ENCODE data around the gene HOXC13.
A peak's percentile ranks its signal among the peaks of the same experiment; 100 is the strongest.

Gene HOXC13

DNA sequence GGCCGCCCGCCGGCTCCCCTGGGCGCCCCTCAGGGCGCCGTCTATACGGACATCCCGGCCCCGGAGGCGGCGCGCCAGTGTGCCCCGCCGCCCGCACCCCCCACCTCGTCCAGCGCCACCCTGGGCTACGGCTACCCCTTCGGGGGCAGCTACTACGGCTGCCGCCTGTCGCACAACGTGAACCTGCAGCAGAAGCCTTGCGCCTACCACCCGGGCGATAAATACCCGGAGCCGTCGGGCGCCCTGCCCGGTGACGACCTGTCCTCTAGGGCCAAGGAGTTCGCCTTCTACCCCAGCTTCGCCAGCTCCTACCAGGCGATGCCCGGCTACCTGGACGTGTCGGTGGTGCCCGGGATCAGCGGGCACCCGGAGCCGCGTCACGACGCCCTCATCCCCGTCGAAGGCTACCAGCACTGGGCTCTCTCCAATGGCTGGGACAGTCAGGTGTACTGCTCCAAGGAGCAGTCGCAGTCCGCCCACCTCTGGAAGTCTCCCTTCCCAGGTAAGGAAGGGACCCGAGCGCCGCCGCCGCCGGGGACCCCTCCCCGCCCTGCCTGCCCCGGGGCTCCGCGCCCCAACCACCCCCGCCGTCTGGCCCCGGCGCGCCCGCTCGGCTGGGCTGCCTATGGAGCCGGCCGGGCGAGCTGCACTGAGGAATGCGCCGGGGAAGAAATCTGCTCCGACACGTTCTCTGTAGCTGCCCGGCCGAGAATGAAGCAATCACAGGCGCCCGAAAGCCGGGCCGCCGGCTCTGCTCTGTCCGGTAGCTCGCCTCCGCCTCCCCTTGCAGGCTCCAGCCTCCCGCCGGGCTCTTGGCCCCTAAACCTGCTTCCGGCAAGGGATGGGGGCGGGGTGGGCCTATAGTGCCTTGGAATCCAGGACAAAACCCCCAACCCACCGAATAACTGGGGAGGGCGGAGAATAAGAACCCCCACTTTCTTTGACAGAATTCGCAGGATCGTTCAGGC, 794 bp downstream of the HOXC13 start:
- no peak for DNase-seq (ENCODE audit: low spot score)

DNA sequence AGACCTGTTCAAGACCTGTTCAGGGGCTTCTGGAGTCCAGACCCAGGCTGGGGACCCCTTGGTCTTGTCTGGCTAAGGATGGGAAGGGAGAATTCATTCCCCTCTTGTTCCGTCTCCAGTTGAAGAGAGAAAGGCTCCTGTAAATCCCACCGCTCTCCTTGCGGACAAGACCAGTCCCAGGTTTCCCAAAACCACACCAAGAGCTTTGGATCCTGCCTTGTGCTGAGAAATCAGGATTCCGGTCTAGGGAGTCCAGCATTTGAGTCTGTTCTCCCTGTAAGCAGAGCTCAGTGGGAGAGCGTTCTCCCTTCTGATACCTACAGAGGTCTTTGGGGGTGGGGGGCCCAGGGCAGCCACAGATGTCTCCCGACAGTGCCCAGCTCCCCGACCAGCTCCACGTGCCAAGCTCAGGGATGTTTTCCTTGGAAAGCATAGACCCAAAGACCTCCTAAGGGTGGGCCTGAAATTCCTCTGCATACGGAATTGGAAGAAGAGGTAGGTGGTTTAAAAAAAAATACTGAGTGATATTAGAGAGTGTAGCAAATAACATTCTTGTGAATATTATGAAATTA, 1.9 kb downstream of the HOXC13 start:
- DNase-seq (ENCODE audit: low spot score) = no peak

DNA sequence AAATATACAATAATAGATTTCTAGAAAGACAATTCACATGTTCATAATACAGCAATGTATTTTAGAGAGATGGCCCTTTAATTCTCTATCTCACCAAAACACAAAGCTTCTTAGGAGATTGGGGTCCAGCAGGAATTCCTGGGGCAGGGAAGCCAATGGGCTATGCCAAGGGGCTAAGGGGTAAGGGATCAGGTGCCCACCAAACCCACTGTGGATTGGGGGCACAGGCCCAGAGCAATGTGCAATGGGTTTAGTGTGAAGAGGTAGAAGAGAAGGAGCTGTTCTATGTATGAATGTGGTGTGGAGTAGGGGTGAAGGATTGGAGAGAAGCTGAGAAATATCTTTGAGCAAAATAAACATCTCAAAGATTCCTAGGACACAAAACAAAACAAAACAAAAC, 2.6 kb downstream of the HOXC13 start:
- DNase-seq (ENCODE audit: low spot score) = no peak

DNA sequence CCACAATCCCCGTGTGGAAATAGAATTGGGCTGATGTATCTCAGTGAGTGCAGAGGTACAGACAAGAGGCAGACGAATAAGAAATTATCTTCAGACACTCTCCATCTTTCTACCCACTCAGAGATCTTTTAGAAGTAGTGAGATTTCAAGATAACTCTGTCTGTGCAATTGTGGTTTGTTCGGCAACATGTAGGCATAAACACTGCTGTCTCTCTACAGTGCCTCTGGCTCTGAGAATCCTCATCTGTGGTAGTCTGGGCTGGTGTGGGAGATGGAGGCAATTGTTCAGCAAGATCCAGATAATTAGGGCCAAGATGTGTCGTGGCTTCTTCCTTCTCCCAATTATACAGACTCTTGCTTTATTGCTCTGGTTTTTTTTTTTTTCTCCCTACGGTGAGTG, 3.1 kb downstream of the HOXC13 start:
- no peak for DNase-seq (ENCODE audit: low spot score)

GRCh38 chr12:53942467-53942997, 3.9 kb downstream of the HOXC13 start:
- DNase-seq (ENCODE audit: low spot score) = no peak

- no peak for DNase-seq (ENCODE audit: low spot score)
Measured at GRCh38 chr12:53944209-53944608, 5.6 kb downstream of the HOXC13 start.

DNA sequence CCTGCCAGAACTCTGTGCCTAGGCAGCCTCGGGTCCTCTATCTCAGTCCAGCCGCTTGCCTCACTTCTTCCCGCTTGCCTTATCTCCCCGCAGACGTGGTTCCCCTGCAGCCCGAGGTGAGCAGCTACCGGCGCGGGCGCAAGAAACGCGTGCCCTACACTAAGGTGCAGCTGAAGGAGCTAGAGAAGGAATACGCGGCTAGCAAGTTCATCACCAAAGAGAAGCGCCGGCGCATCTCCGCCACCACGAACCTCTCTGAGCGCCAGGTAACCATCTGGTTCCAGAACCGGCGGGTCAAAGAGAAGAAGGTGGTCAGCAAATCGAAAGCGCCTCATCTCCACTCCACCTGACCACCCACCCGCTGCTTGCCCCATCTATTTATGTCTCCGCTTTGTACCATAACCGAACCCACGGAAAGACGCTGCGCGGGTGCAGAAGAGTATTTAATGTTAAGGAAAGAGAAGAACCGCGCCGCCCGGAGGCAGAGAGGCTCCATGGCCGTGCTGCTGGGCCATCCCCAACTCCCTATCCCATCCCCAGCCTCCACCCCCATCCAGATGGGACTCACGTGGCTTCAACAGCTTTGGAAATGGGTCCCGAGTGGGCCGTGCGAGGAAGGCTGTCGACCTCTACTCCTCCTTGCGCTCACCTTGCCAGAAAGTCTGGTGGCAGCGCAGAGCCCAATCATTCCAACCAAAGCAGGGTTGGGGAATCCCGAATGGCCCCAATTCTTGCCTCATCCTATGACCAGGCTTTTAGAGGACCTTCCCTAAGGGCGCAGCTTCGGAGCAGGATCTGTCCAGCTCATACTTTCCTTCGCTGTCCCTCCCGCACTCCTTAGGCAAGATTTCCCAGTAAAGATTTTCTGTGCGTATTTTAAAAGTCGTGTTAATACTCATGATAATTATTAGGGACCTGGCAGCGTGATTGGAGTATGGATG, 6.5 kb downstream of the HOXC13 start:
- DNase-seq (ENCODE audit: low spot score) = no peak

DNA sequence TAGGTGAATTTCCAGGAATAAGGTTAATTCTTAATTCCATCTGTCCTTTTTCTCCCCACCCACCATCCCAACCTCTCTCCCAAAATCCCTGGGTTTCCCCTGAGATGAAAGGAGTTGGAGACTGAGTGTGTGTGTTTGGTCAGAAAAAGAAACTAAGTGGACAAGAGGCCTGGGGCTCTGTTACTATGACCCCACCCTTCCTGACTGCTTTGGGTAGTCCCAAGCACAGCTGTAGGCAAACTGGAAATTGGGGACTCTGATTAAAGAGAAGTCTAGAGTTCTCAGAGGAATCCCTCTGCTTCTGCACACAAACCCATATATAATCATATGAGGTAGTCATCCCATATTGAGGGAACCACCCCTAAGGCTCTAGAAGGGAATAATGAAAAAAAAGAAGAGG, 9.1 kb downstream of the HOXC13 start:
- DNase-seq (ENCODE audit: low spot score) = no peak

DNA sequence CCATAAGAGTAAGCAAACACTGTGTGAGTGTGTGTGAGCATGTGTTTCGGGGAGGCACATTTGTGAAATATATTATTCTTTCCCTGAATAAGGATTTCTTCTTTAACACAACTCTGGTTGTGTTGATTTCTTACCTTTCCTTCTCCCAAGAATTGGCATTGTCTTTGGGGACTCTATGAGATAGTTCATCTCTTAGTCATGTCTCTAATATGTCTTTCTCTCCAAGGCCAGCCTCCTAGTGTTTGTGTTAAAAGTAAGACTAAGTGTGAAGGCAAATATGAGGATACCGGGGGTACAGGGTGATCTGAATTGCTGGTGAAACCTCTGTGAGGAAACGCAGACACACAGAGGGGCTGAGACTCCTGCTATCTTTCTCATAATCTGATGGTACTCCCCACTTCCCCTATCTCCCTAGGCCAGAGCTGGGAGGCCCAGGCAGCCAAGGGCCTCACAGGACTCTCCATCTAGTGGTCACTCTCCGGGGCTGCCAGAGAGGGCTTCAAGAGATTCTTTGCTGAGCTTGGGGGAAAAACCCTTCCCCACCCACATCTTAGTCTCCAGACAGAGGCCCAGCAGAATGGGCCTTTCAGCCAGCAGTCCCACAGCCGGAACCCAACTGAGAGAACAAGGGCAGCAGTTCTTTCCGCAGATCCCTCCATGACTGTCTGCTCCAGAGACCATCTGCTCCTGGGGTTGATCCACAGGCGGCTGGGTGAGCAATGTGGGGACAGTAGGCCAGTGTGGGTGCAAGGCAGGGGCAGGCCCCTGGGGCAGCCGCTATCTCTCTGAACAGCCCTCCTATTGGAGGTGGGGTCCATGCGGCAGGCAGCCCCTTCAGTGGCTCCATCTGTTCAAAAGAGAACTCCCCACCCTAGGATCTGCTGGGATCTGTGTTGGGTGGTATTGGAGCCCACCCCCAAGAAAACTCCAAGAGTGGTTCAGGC, 10.3 kb downstream of the HOXC13 start:
- no peak for DNase-seq (ENCODE audit: low spot score)

GRCh38 chr12:53949631-53950436, 11.2 kb downstream of the HOXC13 start:
- DNase-seq (ENCODE audit: low spot score) = no peak

DNA sequence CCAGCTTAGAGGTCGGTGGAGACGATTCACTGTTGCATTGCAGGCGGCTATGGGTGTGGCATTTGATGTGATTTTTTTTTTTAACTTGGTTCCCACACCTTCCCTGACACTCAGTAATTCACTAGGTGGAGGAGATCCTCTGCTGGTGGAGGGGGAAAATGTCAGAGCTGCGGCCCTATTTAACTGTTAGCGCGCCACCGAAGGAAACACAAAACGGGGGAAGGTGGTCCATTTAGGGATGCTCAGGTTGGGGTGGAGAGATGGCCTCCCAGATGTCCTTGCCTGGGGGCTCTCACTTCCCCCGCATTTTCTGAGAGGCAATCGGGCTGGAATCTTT, 11.8 kb downstream of the HOXC13 start:
- DNase-seq (ENCODE audit: low spot score) = no peak

DNA sequence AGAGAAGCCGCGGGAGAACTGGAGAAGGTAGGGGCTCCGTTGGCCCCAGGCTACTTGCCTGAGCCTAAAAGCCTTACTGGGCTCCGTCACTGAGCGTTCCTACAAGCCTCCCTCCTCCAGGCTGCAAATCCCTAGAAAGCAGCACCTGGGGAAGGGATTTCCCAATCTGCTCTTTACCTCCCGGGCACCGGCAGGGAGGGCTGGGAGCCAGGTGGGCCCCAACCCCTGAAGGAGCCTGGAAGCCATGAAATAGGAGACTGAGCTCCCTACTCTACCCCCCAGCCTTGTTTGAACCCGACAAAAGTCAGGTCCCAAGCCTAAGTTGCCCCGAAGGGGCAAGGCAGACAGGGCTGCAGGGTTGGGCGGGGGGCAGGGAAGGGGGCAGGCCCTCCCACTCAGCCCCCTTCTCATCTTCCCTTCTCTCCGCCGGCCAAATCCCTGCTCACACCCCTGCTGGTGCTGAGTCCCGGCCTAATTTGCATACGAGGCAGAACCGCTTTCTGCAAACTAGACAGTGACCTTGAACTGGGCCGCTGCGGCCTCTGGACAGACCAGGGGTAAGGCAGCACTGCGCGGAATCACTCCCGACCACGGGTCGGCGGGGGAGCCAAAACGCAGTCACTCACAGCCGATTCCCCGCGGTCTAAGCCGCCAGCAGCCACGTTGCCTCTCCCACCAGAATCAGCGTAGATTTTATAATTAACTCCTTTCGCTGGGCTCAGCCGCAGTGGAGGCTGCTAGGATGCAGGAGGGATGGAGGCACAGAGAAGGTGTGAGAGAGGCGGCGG, 12.4 kb downstream of the HOXC13 start:
- DNase-seq (ENCODE audit: low spot score) = no peak

GRCh38 chr12:53951577-53952334, 13.1 kb downstream of the HOXC13 start:
- DNase-seq (ENCODE audit: low spot score) = no peak

DNA sequence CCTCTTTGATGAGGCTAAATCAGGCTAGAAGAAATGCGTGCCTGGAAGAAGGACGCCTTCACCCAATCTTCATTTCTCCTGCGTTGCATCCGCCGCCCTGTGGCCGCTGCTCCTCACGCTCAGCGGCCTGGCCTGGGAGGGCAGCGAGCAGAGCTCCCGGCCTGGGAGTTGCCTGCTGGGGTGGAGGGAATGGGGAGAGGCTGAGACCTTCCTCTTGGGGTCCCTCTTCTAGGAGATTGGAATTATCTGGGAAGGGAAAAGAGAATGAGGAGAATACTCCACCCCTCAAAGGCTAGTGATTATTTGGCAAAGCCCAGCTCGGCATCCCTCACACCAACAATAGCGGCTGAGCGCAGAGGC, 13.7 kb downstream of the HOXC13 start:
- no peak for DNase-seq (ENCODE audit: low spot score)

DNA sequence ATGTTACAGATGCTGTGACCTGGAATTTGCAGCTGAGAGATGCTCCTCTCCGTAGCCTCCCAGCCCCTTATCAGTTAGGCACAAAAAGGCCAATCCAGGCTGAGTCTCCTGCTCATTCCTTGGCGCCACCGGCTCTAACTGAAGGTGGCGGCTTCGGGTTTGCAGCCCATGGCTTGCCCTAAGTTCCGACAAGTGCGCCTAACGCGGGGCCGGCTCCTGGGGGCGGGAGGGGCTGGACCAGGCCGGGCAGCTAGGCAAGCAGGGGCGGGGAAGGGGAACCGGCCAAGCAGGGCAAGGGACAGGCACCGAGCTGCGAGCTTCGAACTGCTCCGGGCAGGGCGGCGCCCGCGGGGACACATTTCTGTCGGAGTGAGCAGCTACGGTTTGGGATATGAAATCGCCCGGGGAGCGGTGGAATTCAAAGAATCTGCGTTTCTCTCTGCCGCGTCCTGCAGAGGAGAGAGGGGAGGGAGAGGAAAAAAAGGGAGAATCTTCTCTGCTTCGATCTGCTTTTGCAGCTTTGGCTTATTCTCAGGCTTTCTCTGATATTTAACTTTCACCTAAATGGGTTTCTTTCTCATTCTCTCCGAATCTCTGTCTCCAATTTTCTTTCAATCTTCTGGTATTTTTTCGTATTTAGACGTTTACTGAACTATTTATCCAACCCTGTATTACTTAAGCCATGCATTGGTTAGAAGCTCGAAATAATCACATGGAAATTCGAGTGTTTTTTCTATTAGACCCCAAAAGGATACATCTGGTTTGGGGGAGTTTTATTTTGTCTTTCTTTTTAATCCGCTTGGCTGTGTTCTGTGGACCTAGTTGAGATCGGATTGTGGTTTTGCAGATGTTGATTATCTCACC, 14.5 kb downstream of the HOXC13 start:
- DNase-seq (ENCODE audit: low spot score) = peak; percentile 12

DNA sequence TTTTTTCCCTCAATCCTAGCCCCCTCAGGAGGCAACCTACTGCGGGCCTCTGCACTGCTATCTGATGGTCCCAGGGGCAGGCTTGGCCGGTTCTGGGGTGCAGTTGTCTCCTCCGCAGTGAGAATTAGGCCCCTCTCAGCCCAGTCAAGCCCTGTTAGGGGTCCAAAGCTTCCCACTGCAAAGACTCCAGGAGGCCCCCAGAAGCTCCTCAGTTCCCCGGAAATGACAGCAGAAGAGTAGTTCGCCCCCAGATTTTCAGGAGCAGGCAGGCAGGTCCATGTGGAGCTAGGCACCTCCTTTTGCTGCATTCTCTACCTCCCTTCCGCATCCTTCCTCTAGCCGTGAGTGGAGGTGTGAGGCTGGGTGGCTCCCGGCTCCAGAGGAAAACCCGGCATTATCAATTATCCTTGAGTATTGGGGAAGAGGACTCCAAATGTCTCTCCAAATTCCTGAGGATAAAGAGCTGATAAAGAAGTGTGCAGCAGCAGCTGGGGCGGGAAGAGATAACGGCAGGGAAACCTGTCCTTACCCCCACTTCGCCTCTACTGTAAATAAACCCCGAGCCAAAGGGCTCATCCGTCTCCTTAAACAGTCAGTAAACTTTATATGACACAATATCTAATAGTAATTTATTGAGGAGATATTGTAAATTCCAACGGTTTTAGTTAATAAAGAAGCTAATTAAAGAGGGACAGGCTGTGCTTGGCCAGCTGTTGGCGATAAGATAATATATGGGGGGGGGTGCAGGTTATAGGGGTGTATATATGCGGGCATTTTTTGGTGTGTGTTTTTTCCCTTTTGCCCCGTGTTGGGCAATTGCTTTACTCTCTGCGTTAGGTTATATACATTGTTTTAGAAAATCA, 15.4 kb downstream of the HOXC13 start:
- DNase-seq (ENCODE audit: low spot score) = no peak

DNA sequence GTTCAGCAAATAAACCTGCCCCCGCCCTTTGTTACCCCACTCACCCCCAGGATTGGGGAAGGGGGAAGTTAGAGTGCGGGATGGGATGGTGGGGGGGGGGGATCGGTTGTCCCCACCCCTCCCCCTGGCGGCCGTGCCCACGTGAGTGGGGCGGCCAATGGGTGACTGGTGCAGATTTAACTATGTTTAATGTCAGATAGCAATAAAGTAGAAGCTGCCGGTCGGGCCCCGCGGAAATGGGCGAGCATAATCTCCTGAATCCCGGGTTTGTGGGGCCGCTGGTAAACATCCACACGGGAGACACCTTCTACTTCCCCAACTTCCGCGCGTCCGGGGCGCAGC, 16.0 kb downstream of the HOXC13 start, which contains the start of gene HOXC12:
HOXC12 (plus strand) TSS at position 210 of the 342 bp plus-strand sequence; CDS start at position 237, 27 bp downstream.
- DNase-seq (ENCODE audit: low spot score) = no peak

All from activated CD4-positive, alpha-beta T cell treated with anti-CD3 and anti-CD28 coated beads, Interleukin-2, Interleukin-4, amounts not matched to agents 100 ng/mL and 50 ng/mL, durations not matched to agents 16 hours and 8 hours (primary cell).